NCI-H82 (cell line): ENCODE results near the gene PTPRC.

ENCODE experiments used
- DNase-seq: peaks from one replicate; lab custom pipeline; 2025; lab: John Stamatoyannopoulos, UW

PTPRC gene

GRCh38 chr1:198761859-198762616 lies 123.2 kb downstream of the PTPRC start:
- no peak for DNase-seq

- DNase-seq, result no peak
Measured at GRCh38 chr1:198763298-198763714, 124.5 kb downstream of the PTPRC start.

- no peak for DNase-seq
Measured at GRCh38 chr1:198764748-198765147, 125.9 kb downstream of the PTPRC start.

GRCh38 chr1:198765416-198765815 lies 126.6 kb downstream of the PTPRC start:
- no peak for DNase-seq

GRCh38 chr1:198771563-198772153 lies 132.8 kb downstream of the PTPRC start:
- peak; percentile 81 for DNase-seq

DNA sequence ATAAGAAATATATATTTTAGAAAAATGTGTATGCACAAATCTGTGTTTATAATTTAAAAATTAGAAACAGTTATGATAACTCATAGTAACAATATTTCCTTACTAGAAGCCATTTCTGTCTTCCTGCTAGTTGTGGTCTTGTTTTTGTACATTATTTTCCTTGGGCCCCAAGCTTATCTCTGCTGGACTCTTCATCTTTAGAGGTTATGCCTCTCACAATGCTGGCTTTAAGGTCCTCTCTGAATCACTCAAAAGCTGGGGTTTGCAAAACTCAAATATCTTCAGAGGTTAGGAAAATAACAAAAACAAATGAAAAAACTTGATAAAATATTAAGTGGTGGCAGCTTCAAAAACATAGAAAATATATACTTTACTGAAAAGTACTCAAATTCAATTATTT lies 133.8 kb downstream of the PTPRC start:
- no peak for DNase-seq

GRCh38 chr1:198773030-198773429 lies 134.2 kb downstream of the PTPRC start:
- DNase-seq, result no peak

DNA sequence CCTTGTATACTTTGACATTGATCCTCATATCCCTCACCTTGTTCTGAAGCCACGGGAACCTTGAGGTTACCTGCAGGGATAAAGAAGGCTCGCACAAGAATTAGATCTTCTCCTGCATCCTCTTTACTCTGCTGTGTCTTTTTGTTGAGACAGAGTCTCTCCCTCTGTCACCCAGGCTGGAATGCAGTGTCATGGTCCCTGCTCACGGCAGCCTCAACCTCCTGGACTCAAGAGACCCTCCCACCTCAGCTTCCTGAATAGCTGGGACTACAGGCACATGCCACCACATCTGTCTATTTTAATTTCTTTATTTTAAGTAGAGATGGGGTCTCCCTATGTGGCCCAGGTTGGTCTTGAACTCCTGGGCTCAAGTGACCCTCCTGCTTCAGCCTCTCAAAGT lies 134.7 kb downstream of the PTPRC start:
- no peak for DNase-seq

- DNase-seq, result no peak
Measured at GRCh38 chr1:198774421-198774820, 135.6 kb downstream of the PTPRC start.

GRCh38 chr1:198775606-198776005 lies 136.8 kb downstream of the PTPRC start:
- DNase-seq, result no peak

GRCh38 chr1:198776602-198777029 lies 137.8 kb downstream of the PTPRC start:
- no peak for DNase-seq

GRCh38 chr1:198778049-198778448 lies 139.2 kb downstream of the PTPRC start:
- no peak for DNase-seq

GRCh38 chr1:198780376-198780775 lies 141.5 kb downstream of the PTPRC start:
- DNase-seq, result no peak

- peak; percentile 43 for DNase-seq
Measured at GRCh38 chr1:198788561-198789064, 149.8 kb downstream of the PTPRC start.

DNA sequence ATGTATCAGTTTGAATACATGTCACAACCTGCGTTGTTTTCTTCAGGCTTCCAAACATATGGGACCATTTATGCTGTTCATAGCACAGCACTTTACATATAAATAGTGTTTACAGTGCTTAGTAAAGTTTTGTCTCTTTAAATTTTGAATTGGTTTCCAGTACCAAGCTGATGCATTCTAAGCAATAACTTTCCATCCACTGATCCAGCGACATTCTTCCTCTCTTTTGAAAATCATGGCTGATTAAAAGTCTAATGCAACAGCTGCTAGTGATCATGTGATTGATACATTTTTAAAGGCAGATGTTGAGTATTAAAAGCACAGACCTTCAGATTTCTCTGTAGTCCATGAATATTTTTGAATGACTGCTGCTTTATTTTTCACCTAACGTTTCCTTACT lies 154.9 kb downstream of the PTPRC start:
- no peak for DNase-seq

GRCh38 chr1:198794498-198794897 lies 155.7 kb downstream of the PTPRC start:
- DNase-seq, result peak; percentile 44

DNA sequence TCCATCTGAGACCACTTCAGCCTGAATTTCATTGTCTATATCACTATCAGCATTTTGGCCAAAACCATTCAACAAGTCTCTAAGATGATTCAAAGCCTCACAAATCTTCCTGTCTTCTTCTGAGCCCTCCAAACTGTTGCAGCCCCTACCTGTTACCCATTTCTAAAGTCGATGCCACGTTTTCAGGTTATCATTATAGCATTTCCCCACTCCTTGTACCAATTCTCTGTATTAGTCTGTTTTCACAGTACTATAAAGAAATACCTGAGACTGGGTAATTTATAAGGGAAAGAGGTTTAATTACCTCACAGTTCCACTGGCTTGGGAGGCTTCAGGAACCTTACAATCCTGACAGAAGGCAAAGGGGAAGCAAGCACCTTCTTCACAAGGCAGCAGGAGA lies 158.8 kb downstream of the PTPRC start:
- no peak for DNase-seq

GRCh38 chr1:198798923-198799386 lies 160.1 kb downstream of the PTPRC start:
- no peak for DNase-seq

DNA sequence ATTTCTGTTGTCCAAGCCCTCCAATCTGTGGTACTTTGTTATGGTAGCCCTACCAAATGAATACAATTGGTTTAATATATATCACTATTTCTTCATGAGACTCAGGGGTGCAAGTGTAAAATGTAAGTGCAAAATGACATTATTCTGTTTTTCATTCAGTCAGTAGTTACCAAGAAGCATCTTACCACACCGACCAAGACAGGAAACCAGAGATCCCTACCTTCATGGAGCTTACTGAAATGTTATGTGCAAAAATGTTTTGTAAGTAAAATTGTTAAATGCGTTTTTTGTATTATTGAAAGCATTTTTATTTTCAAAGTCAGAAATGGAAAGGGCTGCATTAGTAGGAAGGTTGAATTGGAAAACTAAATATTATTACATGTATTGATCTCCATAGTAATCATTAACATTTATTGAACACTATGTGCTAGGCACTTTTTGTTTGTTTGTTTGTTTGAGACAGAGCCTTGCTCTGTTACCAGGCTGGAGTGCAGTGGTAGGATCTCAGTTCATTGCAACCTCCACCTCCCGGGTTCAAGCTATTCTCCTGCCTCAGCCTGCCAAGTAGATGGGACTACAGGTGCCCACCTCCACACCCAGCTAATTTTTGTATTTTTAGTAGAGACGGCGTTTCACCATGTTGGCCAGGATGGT lies 166.8 kb downstream of the PTPRC start:
- DNase-seq, result no peak

- no peak for DNase-seq
Measured at GRCh38 chr1:198806861-198807260, 168.0 kb downstream of the PTPRC start.
